DMS 273 treated with DMSO at 0.1 percent for 48 hours (cell line): ENCODE results near the gene MRPL43.
A peak's percentile ranks its signal among the peaks of the same experiment; 100 is the strongest.
"Not testable (repeated sequence)": the region's sequence is repeated elsewhere in the genome, so short reads cannot be mapped to it uniquely, and the experiment has no call there.

ENCODE experiments used
- DNase-seq: peaks from one replicate; lab custom pipeline; 2025; lab: John Stamatoyannopoulos, UW

MRPL43 gene

GRCh38 chr10:100986952-100987684, at the start of gene MRPL43, which contains the start of gene TWNK:
TSS of gene MRPL43 (minus strand) at chr10:100987497. CDS start at chr10:100987443, 54 bp downstream.
TSS of gene TWNK (plus strand) at chr10:100987543. CDS start at chr10:100988211, 668 bp downstream.
- DNase-seq: peak; percentile 15

GRCh38 chr10:101036726-101037125, 49.4 kb upstream of the MRPL43 start:
- DNase-seq: no peak

GRCh38 chr10:101035916-101036702, 48.8 kb upstream of the MRPL43 start:
- DNase-seq: no peak

GRCh38 chr10:101035314-101035713, 48.0 kb upstream of the MRPL43 start:
- no peak for DNase-seq

GRCh38 chr10:101034404-101034803, 47.1 kb upstream of the MRPL43 start:
- not testable (repeated sequence) for DNase-seq

GRCh38 chr10:101033276-101033675, 46.0 kb upstream of the MRPL43 start:
- no peak for DNase-seq

- peak; percentile 76 for DNase-seq
Observed at GRCh38 chr10:101032637-101033224, 45.4 kb upstream of the MRPL43 start.

- no peak for DNase-seq
Observed at GRCh38 chr10:101031796-101032636, 44.7 kb upstream of the MRPL43 start.

- DNase-seq: peak; percentile 58
Observed at GRCh38 chr10:101031128-101031795, 44.0 kb upstream of the MRPL43 start, which contains the start of the genes PDZD7 and SFXN3. TSS of gene PDZD7 (minus strand) at chr10:101031129. CDS start at chr10:101030219, 910 bp downstream. TSS of gene SFXN3 (plus strand) at chr10:101031234. CDS start at chr10:101034695, 3,461 bp downstream.

GRCh38 chr10:101030496-101031127, 43.3 kb upstream of the MRPL43 start:
- no peak for DNase-seq

- DNase-seq: no peak
Observed at GRCh38 chr10:101029520-101030295, 42.4 kb upstream of the MRPL43 start.

GRCh38 chr10:101028446-101029337, 41.4 kb upstream of the MRPL43 start:
- DNase-seq: no peak

- no peak for DNase-seq
Observed at GRCh38 chr10:101027106-101027720, 39.9 kb upstream of the MRPL43 start.

- no peak for DNase-seq
Observed at GRCh38 chr10:101022967-101023705, 35.8 kb upstream of the MRPL43 start.

GRCh38 chr10:101021692-101022251, 34.5 kb upstream of the MRPL43 start:
- no peak for DNase-seq

- no peak for DNase-seq
Observed at GRCh38 chr10:101021239-101021638, 33.9 kb upstream of the MRPL43 start.

GRCh38 chr10:101020427-101021075, 33.3 kb upstream of the MRPL43 start:
- no peak for DNase-seq
